Hematopoietic multipotent progenitor cell treated with erythropoietin and hydrocortisone succinate and interleukin-3 and kit ligand, for 15 days (in vitro differentiated cells): ENCODE measurements around the gene ALOXE3.
A peak's percentile ranks its signal among the peaks of the same experiment; 100 is the strongest.

ENCODE experiments used
- DNase-seq: peaks from one replicate; pipeline ENCODE4 v3.0.0-alpha.2; 2015; ENCODE audit warnings: low spot score

Gene ALOXE3

DNA sequence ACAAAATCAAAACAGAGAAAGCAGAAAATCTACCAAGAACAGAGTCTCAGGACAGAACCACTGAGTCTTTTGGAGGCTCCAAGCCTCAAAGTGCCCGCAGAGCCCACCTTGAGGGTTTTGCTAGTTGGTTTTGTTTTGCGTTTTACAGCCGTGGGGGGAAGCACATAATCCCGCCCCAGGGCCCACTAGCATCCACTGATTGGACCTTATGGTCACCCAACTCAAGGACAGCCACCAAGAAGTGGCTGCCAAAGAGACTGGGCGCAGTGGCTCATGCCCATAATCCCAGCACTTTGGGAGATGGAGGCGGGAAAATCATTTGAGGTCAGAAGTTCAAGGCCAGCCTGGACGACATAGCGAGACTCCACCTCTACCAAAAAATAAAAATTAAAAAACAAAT lies 69.6 kb downstream of the ALOXE3 start:
- DNase-seq, result no peak

DNA sequence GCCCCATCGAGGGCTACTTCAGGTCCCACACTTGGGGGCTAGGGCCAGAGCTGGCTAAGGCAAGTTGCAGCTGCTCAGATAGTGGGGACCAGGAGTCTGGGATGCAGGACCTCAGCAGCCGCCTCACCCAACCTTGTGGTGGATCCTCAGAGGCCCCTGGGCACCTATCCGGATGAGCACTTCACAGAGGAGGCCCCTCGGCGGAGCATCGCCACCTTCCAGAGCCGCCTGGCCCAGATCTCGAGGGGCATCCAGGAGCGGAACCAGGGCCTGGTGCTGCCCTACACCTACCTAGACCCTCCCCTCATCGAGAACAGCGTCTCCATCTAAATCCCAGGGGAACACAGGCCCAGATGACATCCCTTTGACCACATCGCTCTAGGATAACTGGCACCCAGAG lies 70.1 kb downstream of the ALOXE3 start:
- no peak for DNase-seq

DNA sequence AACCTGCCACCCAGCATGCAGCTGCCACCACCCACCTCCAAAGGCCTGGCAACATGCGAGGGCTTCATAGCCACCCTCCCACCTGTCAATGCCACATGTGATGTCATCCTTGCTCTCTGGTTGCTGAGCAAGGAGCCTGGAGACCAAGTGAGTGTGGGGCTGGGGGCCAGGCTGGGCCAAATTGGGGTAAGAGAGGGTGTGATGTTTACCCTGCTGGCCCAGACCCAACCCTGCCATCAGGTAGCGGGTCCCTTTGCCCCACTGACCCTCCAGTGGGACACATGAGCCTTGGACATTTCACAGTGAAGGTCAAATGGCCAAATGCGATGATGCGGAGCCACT lies 70.6 kb downstream of the ALOXE3 start:
- DNase-seq, result no peak

DNA sequence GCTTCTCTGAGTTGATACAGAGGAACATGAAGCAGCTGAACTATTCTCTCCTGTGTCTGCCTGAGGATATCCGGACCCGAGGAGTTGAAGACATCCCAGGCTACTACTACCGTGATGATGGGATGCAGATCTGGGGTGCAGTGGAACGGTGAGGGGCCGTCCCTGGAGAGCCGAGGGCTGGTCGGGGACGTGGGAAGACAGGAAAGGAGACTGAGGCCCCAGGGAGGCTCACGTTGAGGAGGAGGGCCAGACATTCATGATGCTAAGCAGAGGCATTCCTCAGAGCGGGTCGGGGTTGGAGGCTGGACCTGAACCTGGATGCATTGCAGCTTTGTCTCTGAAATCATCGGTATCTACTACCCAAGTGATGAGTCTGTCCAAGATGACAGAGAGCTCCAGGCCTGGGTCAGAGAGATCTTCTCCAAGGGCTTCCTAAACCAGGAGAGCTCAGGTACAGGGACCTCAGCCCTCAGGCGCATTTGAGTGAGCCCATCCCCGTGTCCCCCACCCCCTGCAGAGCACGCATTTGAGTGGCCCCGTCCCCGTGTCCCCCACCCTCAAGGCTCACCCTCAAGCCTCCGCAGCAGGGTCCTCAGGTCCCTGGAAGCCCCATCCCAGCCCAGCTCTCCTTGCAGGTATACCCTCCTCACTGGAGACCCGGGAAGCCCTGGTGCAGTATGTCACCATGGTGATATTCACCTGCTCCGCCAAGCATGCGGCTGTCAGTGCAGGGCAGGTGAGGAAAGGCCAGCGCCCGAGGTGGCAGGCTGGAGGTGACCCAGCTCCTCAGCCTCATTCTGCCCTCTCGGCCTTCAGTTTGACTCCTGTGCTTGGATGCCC lies 71.2 kb downstream of the ALOXE3 start:
- no peak for DNase-seq

DNA sequence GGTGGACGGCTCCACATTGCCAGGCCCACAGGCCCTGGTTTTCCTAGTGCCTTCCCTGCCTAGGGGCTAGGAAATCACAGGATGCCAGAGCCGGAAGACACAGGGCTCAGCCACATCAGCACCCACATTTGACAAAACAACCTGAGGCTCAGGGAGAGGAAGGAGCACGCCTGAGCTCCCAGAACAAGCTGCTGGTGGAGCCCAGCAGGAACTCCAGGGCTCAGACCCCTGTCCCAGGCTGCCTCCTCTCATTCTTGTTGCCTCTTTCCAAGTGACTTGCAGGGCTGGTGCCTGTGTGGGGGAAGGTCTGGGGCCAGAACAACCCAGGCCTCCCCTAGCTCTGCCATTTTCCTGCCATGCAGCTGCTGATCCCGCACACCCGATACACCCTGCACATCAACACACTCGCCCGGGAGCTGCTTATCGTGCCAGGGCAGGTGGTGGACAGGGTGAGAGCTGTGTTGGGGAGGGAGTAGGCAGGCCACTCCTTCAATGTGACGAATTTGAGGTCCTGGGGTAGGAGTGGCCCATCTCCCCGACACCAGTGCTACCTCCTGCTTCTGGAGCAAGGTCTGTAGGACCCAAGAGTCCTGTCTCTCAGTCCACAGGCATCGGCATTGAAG lies 71.9 kb downstream of the ALOXE3 start:
- peak; percentile 79 for DNase-seq
